ENCODE results near the gene AHCY. TPM values are rescaled to one million over a fixed set of nuclear protein-coding genes. Genes with fewer than 3 reads are reported as not detected.
A peak's percentile ranks its signal among the peaks of the same experiment; 100 is the strongest.

The AHCY gene
- total RNA-seq, 4 donors from 2014 or later: 109 to 138 (median 124) TPM

GRCh38 chr20:34305333-34306230 is 2.4 kb upstream of the AHCY start:
- H3K36me3 ChIP-seq: no peaks in the 10 kb centered on the region
- 55 to 60% methylated on average over 19 of the region's 19 CpGs for WGBS, 2 donors
- TF ChIP-seq CTCF (IDR thresholded peaks at IDR 0.05) (no peak), POLR2A (IDR thresholded peaks at IDR 0.05) (no peak)
- no peak overlapping the region for H3K4me3 ChIP-seq (replicated peaks in 1 of 3)
- peak in 1 of 2 donors; percentile 24 for DNase-seq
- no peaks in the 10 kb centered on the region for H3K27me3 ChIP-seq
- intact Hi-C loops (cut with DNase I): loop anchor here (5.0 kb wide), 1 partner anchor 462 kb away; no protein-coding TSS in a partner anchor
- H3K4me1 ChIP-seq: peaks cover 19 to 20% of the 10 kb centered on the region in 2 donors
- H3K9me3 ChIP-seq: no peaks in the 10 kb centered on the region
- H3K27ac ChIP-seq: peak overlapping the region in 2 of 3 donors; percentile 11 to 32

GRCh38 chr20:34302312-34302722 is 838 bp downstream of the AHCY start:
- intact Hi-C loops (cut with DNase I): no loop called here
- 31 to 32% methylated on average over 9 of the region's 9 CpGs for WGBS, 2 donors
- no peaks in the 10 kb centered on the region for H3K27me3 ChIP-seq
- peak overlapping the region; percentile 76 to 92 (median 88) for H3K4me3 ChIP-seq (replicated peaks in 1 of 3)
- H3K27ac ChIP-seq: peak overlapping the region; percentile 86 to 98 (median 96)
- no peaks in the 10 kb centered on the region for H3K36me3 ChIP-seq
- H3K4me1 ChIP-seq: peaks cover 23 to 30% of the 10 kb centered on the region in 2 donors
- no peak for TF ChIP-seq POLR2A (IDR thresholded peaks at IDR 0.05)
- no peak for TF ChIP-seq CTCF (IDR thresholded peaks at IDR 0.05)
- H3K9me3 ChIP-seq: no peaks in the 10 kb centered on the region
- DNase-seq: no peak

GRCh38 chr20:34301587-34302311 is 1.4 kb downstream of the AHCY start:
- Histone ChIP-seq H3K4me1 (peaks cover 23 to 30% of the 10 kb centered on the region in 2 donors), H3K4me3 (replicated peaks in 1 of 3) (peak overlapping the region in 1 of 3 donors; percentile 76), H3K9me3 (no peaks in the 10 kb centered on the region), H3K27ac (peak overlapping the region in 2 of 3 donors; percentile 86 to 98), H3K36me3 (no peaks in the 10 kb centered on the region), H3K27me3 (no peaks in the 10 kb centered on the region)
- WGBS, 2 donors: 88 to 92% methylated on average over 17 of the region's 17 CpGs
- DNase-seq: no peak
- intact Hi-C loops (cut with DNase I): no loop called here
- no peak for TF ChIP-seq POLR2A (IDR thresholded peaks at IDR 0.05)
- TF ChIP-seq CTCF (IDR thresholded peaks at IDR 0.05): no peak

GRCh38 chr20:34300809-34301586 is 2.2 kb downstream of the AHCY start:
- WGBS, 2 donors: 38 to 44% methylated on average over 7 of the region's 7 CpGs
- H3K36me3 ChIP-seq: no peaks in the 10 kb centered on the region
- no peaks in the 10 kb centered on the region for H3K9me3 ChIP-seq
- H3K4me3 ChIP-seq (replicated peaks in 1 of 3): no peak overlapping the region
- peak; percentile 41 to 46 for DNase-seq
- intact Hi-C loops (cut with DNase I): no loop called here
- H3K4me1 ChIP-seq: peaks cover 23 to 30% of the 10 kb centered on the region in 2 donors
- no peak for TF ChIP-seq CTCF (IDR thresholded peaks at IDR 0.05)
- TF ChIP-seq POLR2A (IDR thresholded peaks at IDR 0.05): no peak
- H3K27me3 ChIP-seq: no peaks in the 10 kb centered on the region
- H3K27ac ChIP-seq: peak overlapping the region; percentile 81 to 98 (median 93)

Measured in thyroid gland (tissue), 4 donors.